T-helper 2 cell treated with Interferon-gamma antibody and Interleukin-4, amounts not matched to agents 100 ng/mL and 5 ng/mL, for 36 hours (primary cell): ENCODE data around the gene MAP3K6. TPM values are rescaled to one million over a fixed set of nuclear protein-coding genes. Genes with fewer than 3 reads are reported as not detected.

Experiments
- intact Hi-C: fragments of 100-400 bp; cut with micrococcal nuclease; formaldehyde crosslinking; loops from one replicate; pipeline ENCODE4 v1.15.1; 2023
- total RNA-seq: library from RNA; stranded (reverse); gene quantifications from 2 replicates; pipeline ENCODE4 v1.2.3, GENCODE V29; 2022

MAP3K6 gene
- total RNA-seq, 1 donor from 2014 or later: 12.7 TPM

- intact Hi-C loops: no loop called here
These were observed 8.5 kb downstream of the MAP3K6 start for GRCh38 chr1:27358038-27358927.

- intact Hi-C loops: loop anchor here (1.0 kb wide), 3 partner anchors 8 to 35 kb away; partner anchors contain the start of gene GPR3
These were observed 9.3 kb downstream of the MAP3K6 start for GRCh38 chr1:27357281-27358037.

- intact Hi-C loops: loop anchor here (1.0 kb wide), 3 partner anchors 9 to 36 kb away; partner anchors contain the start of gene GPR3
These were observed 10.0 kb downstream of the MAP3K6 start for GRCh38 chr1:27356619-27357280.

GRCh38 chr1:27356277-27356618 is 10.5 kb downstream of the MAP3K6 start:
- intact Hi-C loops: no loop called here

GRCh38 chr1:27355683-27356082 is 11.1 kb downstream of the MAP3K6 start:
- intact Hi-C loops: no loop called here

- intact Hi-C loops: no loop called here
These were observed 13.1 kb downstream of the MAP3K6 start for GRCh38 chr1:27353629-27354028.

GRCh38 chr1:27353166-27353565 is 13.6 kb downstream of the MAP3K6 start:
- intact Hi-C loops: no loop called here

- intact Hi-C loops: no loop called here
These were observed 15.1 kb downstream of the MAP3K6 start for GRCh38 chr1:27351541-27352107.

- intact Hi-C loops: no loop called here
These were observed 15.9 kb downstream of the MAP3K6 start for GRCh38 chr1:27350663-27351540.

GRCh38 chr1:27349784-27350662 is 16.7 kb downstream of the MAP3K6 start:
- intact Hi-C loops: no loop called here

- intact Hi-C loops: no loop called here
These were observed 17.6 kb downstream of the MAP3K6 start for GRCh38 chr1:27348861-27349783.

- intact Hi-C loops: no loop called here
These were observed 19.7 kb downstream of the MAP3K6 start for GRCh38 chr1:27346991-27347624.

GRCh38 chr1:27346357-27346756 is 20.4 kb downstream of the MAP3K6 start:
- intact Hi-C loops: no loop called here

- intact Hi-C loops: no loop called here
These were observed 21.5 kb downstream of the MAP3K6 start for GRCh38 chr1:27345272-27345671.

- intact Hi-C loops: loop anchor here (1.0 kb wide), 1 partner anchor 14 kb away; no protein-coding TSS in a partner anchor
These were observed 23.1 kb downstream of the MAP3K6 start for GRCh38 chr1:27343639-27344025.

GRCh38 chr1:27342778-27343638 is 23.8 kb downstream of the MAP3K6 start:
- intact Hi-C loops: loop anchor here (1.0 kb wide), 1 partner anchor 14 kb away; no protein-coding TSS in a partner anchor

- intact Hi-C loops: no loop called here
These were observed 24.4 kb downstream of the MAP3K6 start for GRCh38 chr1:27342391-27342777.
